ENCODE data around the gene NUP210L.

Gene NUP210L

DNA sequence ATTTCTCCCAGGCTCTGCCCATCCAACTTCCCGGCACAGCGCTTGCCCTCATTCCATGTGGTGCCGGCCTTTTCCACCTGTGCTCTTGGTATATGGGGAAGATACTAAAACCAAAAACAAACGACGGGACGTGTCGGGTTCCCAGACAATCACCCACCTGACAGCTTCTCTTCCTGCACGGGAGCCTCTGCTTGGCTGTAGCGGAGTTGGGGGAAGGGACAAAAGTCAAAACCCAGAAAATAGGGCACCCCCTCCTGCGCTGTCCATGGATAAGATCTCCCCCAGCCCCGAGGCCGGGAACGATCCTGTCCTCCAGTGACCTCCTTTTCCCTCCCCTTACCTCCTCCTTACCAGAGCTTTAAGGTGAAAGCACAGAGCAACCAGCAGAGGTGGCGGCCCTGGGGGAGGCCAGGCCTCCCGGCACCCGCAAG lies 178.0 kb downstream of the NUP210L start:
- Histone ChIP-seq H3K27me3 (ENCODE audit: control insufficient read depth in 1 of 2, insufficient read depth in 1 of 2, low read length in 2 of 2) (no peaks in the 10 kb centered on the region), H2AK5ac (ENCODE audit: low read length, severe bottlenecking) (no peak overlapping the region), H3K18ac (ENCODE audit: low read depth in 1 of 2, low read length in 2 of 2) (peak overlapping the region; percentile 1 to 90), H4K91ac (ENCODE audit: low read length) (no peak overlapping the region), H3K4ac (ENCODE audit: low read depth in 1 of 2, low read length in 2 of 2) (peak overlapping the region; percentile 3 to 42), H3K4me1 (ENCODE audit: control insufficient read depth, insufficient read depth, low read depth, low read length) (peaks cover 5% of the 10 kb centered on the region), H3K36me3 (ENCODE audit: control insufficient read depth in 1 of 2, insufficient read depth in 2 of 2, low read depth in 1 of 2, low read length in 2 of 2) (peaks cover 39 to 67% of the 10 kb centered on the region in 2 experiments), H3K14ac (ENCODE audit: low read length in 2 of 2) (peak overlapping the region in 1 of 2 experiments; percentile 50), H2BK15ac (ENCODE audit: low read depth, poor library complexity, severe bottlenecking) (no peak overlapping the region), H3K4me2 (ENCODE audit: low read length, poor library complexity, severe bottlenecking) (peak overlapping the region; percentile 91), H3K9ac (ENCODE audit: low read length) (peak overlapping the region; percentile 96), H3K4me3 (ENCODE audit: insufficient read depth in 1 of 2, low read depth in 1 of 2, low read length in 2 of 2) (peak overlapping the region; percentile 61 to 94), H3K9me3 (ENCODE audit: control insufficient read depth, low read length) (no peaks in the 10 kb centered on the region), H3K79me1 (replicated peaks; ENCODE audit: low read length, poor library complexity, severe bottlenecking) (peaks cover 7% of the 10 kb centered on the region), H4K8ac (ENCODE audit: low read length) (peak overlapping the region; percentile 0), H2AFZ (ENCODE audit: low read depth, low read length) (no peak overlapping the region), H2BK12ac (ENCODE audit: low read length in 2 of 2) (peak overlapping the region in 1 of 2 experiments; percentile 6), H2BK120ac (ENCODE audit: low read depth, low read length) (no peak overlapping the region), H3K23ac (ENCODE audit: low read length in 2 of 2) (peak overlapping the region in 1 of 2 experiments; percentile 81), H2BK5ac (ENCODE audit: low read depth, low read length, poor library complexity, severe bottlenecking) (no peak overlapping the region), H3K27ac (ENCODE audit: low read length, poor library complexity, severe bottlenecking) (no peak overlapping the region)
- 2% methylated on average over 13 of the region's 16 CpGs for WGBS
- no peak for DNase-seq

GRCh38 chr1:153973525-153973924 lies 181.3 kb downstream of the NUP210L start:
- H2BK120ac ChIP-seq (ENCODE audit: low read depth, low read length): no peak overlapping the region
- no peak overlapping the region for H4K8ac ChIP-seq (ENCODE audit: low read length)
- no peak overlapping the region for H3K27ac ChIP-seq (ENCODE audit: low read length, poor library complexity, severe bottlenecking)
- no peak overlapping the region for H3K4ac ChIP-seq (ENCODE audit: low read depth in 1 of 2, low read length in 2 of 2)
- H3K4me1 ChIP-seq (ENCODE audit: control insufficient read depth, insufficient read depth, low read depth, low read length): peaks cover 8% of the 10 kb centered on the region
- no peak overlapping the region for H3K9ac ChIP-seq (ENCODE audit: low read length)
- H3K4me2 ChIP-seq (ENCODE audit: low read length, poor library complexity, severe bottlenecking): no peak overlapping the region
- H3K79me1 ChIP-seq (replicated peaks; ENCODE audit: low read length, poor library complexity, severe bottlenecking): peaks cover 8% of the 10 kb centered on the region
- no peak overlapping the region for H2AK5ac ChIP-seq (ENCODE audit: low read length, severe bottlenecking)
- no peak overlapping the region for H2AFZ ChIP-seq (ENCODE audit: low read depth, low read length)
- H2BK15ac ChIP-seq (ENCODE audit: low read depth, poor library complexity, severe bottlenecking): no peak overlapping the region
- DNase-seq: no peak
- H3K4me3 ChIP-seq (ENCODE audit: insufficient read depth in 1 of 2, low read depth in 1 of 2, low read length in 2 of 2): no peak overlapping the region
- no peak overlapping the region for H3K23ac ChIP-seq (ENCODE audit: low read length in 2 of 2)
- no peak overlapping the region for H4K91ac ChIP-seq (ENCODE audit: low read length)
- H3K18ac ChIP-seq (ENCODE audit: low read depth in 1 of 2, low read length in 2 of 2): no peak overlapping the region
- no peak overlapping the region for H2BK12ac ChIP-seq (ENCODE audit: low read length in 2 of 2)
- H3K9me3 ChIP-seq (ENCODE audit: control insufficient read depth, low read length): no peaks in the 10 kb centered on the region
- no peak overlapping the region for H2BK5ac ChIP-seq (ENCODE audit: low read depth, low read length, poor library complexity, severe bottlenecking)
- peaks cover 25 to 38% of the 10 kb centered on the region in 2 experiments for H3K36me3 ChIP-seq (ENCODE audit: control insufficient read depth in 1 of 2, insufficient read depth in 2 of 2, low read depth in 1 of 2, low read length in 2 of 2)
- no peak overlapping the region for H3K14ac ChIP-seq (ENCODE audit: low read length in 2 of 2)
- H3K27me3 ChIP-seq (ENCODE audit: control insufficient read depth in 1 of 2, insufficient read depth in 1 of 2, low read length in 2 of 2): no peaks in the 10 kb centered on the region
- 93% methylated on average over 6 of the region's 7 CpGs for WGBS

- WGBS: 93% methylated on average over 3 of the region's 3 CpGs
- H3K4ac ChIP-seq (ENCODE audit: low read depth in 1 of 2, low read length in 2 of 2): no peak overlapping the region
- H3K4me3 ChIP-seq (ENCODE audit: insufficient read depth in 1 of 2, low read depth in 1 of 2, low read length in 2 of 2): no peak overlapping the region
- peaks cover 13% of the 10 kb centered on the region for H3K79me1 ChIP-seq (replicated peaks; ENCODE audit: low read length, poor library complexity, severe bottlenecking)
- no peak overlapping the region for H3K23ac ChIP-seq (ENCODE audit: low read length in 2 of 2)
- no peak overlapping the region for H2AFZ ChIP-seq (ENCODE audit: low read depth, low read length)
- peaks cover 25 to 34% of the 10 kb centered on the region in 2 experiments for H3K36me3 ChIP-seq (ENCODE audit: control insufficient read depth in 1 of 2, insufficient read depth in 2 of 2, low read depth in 1 of 2, low read length in 2 of 2)
- no peak overlapping the region for H3K14ac ChIP-seq (ENCODE audit: low read length in 2 of 2)
- no peak overlapping the region for H2BK12ac ChIP-seq (ENCODE audit: low read length in 2 of 2)
- no peak overlapping the region for H3K27ac ChIP-seq (ENCODE audit: low read length, poor library complexity, severe bottlenecking)
- no peak overlapping the region for H4K8ac ChIP-seq (ENCODE audit: low read length)
- no peaks in the 10 kb centered on the region for H3K9me3 ChIP-seq (ENCODE audit: control insufficient read depth, low read length)
- no peak overlapping the region for H3K9ac ChIP-seq (ENCODE audit: low read length)
- DNase-seq: no peak
- no peak overlapping the region for H3K4me2 ChIP-seq (ENCODE audit: low read length, poor library complexity, severe bottlenecking)
- H2BK5ac ChIP-seq (ENCODE audit: low read depth, low read length, poor library complexity, severe bottlenecking): no peak overlapping the region
- H2AK5ac ChIP-seq (ENCODE audit: low read length, severe bottlenecking): no peak overlapping the region
- H2BK15ac ChIP-seq (ENCODE audit: low read depth, poor library complexity, severe bottlenecking): no peak overlapping the region
- H3K27me3 ChIP-seq (ENCODE audit: control insufficient read depth in 1 of 2, insufficient read depth in 1 of 2, low read length in 2 of 2): no peaks in the 10 kb centered on the region
- no peak overlapping the region for H4K91ac ChIP-seq (ENCODE audit: low read length)
- H3K4me1 ChIP-seq (ENCODE audit: control insufficient read depth, insufficient read depth, low read depth, low read length): peaks cover 13% of the 10 kb centered on the region
- H3K18ac ChIP-seq (ENCODE audit: low read depth in 1 of 2, low read length in 2 of 2): no peak overlapping the region
- no peak overlapping the region for H2BK120ac ChIP-seq (ENCODE audit: low read depth, low read length)
Measured at GRCh38 chr1:153973071-153973470, 181.8 kb downstream of the NUP210L start.

DNA sequence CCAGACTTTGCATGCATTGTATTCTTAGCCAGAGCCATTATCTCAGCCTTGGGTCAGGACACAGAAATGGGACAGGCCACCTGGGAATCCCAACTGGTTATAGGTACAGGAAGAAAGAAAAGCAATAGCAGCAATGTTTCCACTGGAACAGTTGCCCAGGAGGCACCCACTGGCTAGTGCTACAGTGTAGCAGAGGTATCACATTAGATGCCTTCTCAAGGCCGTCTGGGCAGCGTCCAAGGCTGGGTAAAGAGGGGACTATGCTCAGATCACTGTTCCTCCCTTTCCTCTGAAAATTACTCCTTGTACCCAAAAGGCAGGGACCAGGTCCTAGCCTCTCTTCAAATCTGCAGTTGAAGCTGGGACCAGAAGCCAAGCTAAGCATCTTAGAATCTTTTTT lies 184.5 kb downstream of the NUP210L start:
- no peak overlapping the region for H3K23ac ChIP-seq (ENCODE audit: low read length in 2 of 2)
- H3K27ac ChIP-seq (ENCODE audit: low read length, poor library complexity, severe bottlenecking): no peak overlapping the region
- no peak overlapping the region for H2AK5ac ChIP-seq (ENCODE audit: low read length, severe bottlenecking)
- no peak overlapping the region for H3K4me3 ChIP-seq (ENCODE audit: insufficient read depth in 1 of 2, low read depth in 1 of 2, low read length in 2 of 2)
- H3K79me1 ChIP-seq (replicated peaks; ENCODE audit: low read length, poor library complexity, severe bottlenecking): peaks cover 10% of the 10 kb centered on the region
- H3K4me1 ChIP-seq (ENCODE audit: control insufficient read depth, insufficient read depth, low read depth, low read length): peaks cover 10% of the 10 kb centered on the region
- H3K14ac ChIP-seq (ENCODE audit: low read length in 2 of 2): no peak overlapping the region
- no peak overlapping the region for H2BK120ac ChIP-seq (ENCODE audit: low read depth, low read length)
- no peak overlapping the region for H4K91ac ChIP-seq (ENCODE audit: low read length)
- no peak overlapping the region for H2BK15ac ChIP-seq (ENCODE audit: low read depth, poor library complexity, severe bottlenecking)
- H2AFZ ChIP-seq (ENCODE audit: low read depth, low read length): no peak overlapping the region
- no peaks in the 10 kb centered on the region for H3K9me3 ChIP-seq (ENCODE audit: control insufficient read depth, low read length)
- H3K4ac ChIP-seq (ENCODE audit: low read depth in 1 of 2, low read length in 2 of 2): no peak overlapping the region
- no peak overlapping the region for H2BK12ac ChIP-seq (ENCODE audit: low read length in 2 of 2)
- no peak overlapping the region for H2BK5ac ChIP-seq (ENCODE audit: low read depth, low read length, poor library complexity, severe bottlenecking)
- no peak for DNase-seq
- no peaks in the 10 kb centered on the region for H3K27me3 ChIP-seq (ENCODE audit: control insufficient read depth in 1 of 2, insufficient read depth in 1 of 2, low read length in 2 of 2)
- no peak overlapping the region for H4K8ac ChIP-seq (ENCODE audit: low read length)
- WGBS: 93% methylated on average over 2 of the region's 2 CpGs
- H3K18ac ChIP-seq (ENCODE audit: low read depth in 1 of 2, low read length in 2 of 2): no peak overlapping the region
- no peak overlapping the region for H3K9ac ChIP-seq (ENCODE audit: low read length)
- no peak overlapping the region for H3K4me2 ChIP-seq (ENCODE audit: low read length, poor library complexity, severe bottlenecking)
- H3K36me3 ChIP-seq (ENCODE audit: control insufficient read depth in 1 of 2, insufficient read depth in 2 of 2, low read depth in 1 of 2, low read length in 2 of 2): peaks cover 19 to 26% of the 10 kb centered on the region in 2 experiments

Measured in mesenchymal stem cell (in vitro differentiated cells and primary cell).